RWPE1 (cell line): ENCODE data around the gene P4HA3.
A peak's percentile ranks its signal among the peaks of the same experiment; 100 is the strongest.

Experiments used
- CTCF ChIA-PET: fragments of 350-600 bp; sonication (Branson Sonifier 250); formaldehyde crosslinking; extraction: SDS; loops from one replicate; lab custom pipeline; 2021; lab: Yijun Ruan, JAX
- POLR2A ChIA-PET: fragments of 400-600 bp; formaldehyde crosslinking; extraction: SDS; loops from one replicate; lab custom pipeline; 2020; ENCODE audit warnings: antibody characterized with exemption; ENCODE audit not compliant: low non-redundant PET; lab: Yijun Ruan, JAX
- DNase-seq: peaks from one replicate; pipeline ENCODE4 v3.0.0; 2012; ENCODE audit warnings: low spot score
- H3K27ac ChIP-seq: fragments of 450-650 bp; 2 replicates; pipeline ENCODE4 v1.5.1; 2017
- CTCF ChIP-seq: fragments of 450-650 bp; conservative IDR thresholded peaks from 2 replicates; pipeline ENCODE4 v1.5.1; 2017; ENCODE audit warnings: low read depth, mild to moderate bottlenecking

Gene P4HA3

GRCh38 chr11:74278103-74278502 lies 33.3 kb downstream of the P4HA3 start:
- no peak overlapping the region for H3K27ac ChIP-seq
- POLR2A ChIA-PET, result interaction anchor here (0.5 kb wide), 1 partner anchor 302 kb away, joined by 4 read pairs; no protein-coding TSS in a partner anchor
- no peak for TF ChIP-seq CTCF
- DNase-seq, result no peak
- CTCF ChIA-PET, result interaction anchor here (0.5 to 0.6 kb wide), 2 partner anchors 175 to 311 kb away, joined by 3 to 5 read pairs; no protein-coding TSS in a partner anchor

GRCh38 chr11:74276581-74276980 lies 34.9 kb downstream of the P4HA3 start:
- no peak for DNase-seq
- CTCF ChIA-PET, result no interaction called here
- no peak overlapping the region for H3K27ac ChIP-seq
- POLR2A ChIA-PET, result no interaction called here
- TF ChIP-seq CTCF, result no peak

DNA sequence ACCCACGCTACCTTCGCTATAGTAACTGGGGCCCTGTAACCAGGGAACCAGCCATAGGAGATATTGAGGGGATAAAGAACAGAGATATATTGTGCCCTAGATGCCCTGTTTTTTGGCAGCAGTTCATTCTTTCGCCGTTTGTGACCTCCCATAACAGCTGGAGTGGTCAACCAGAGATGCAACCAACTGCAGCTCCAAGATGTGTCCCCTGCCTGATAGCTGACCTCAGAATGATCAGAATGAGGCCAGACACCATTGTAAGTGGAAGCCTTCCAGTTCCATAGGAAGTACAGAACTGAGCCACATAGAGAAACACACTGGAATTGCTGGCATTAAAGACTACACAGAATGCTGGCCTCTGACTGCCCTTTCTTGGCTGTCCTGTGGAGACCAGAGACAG lies 39.2 kb downstream of the P4HA3 start:
- ChIA-PET CTCF (no interaction called here), POLR2A (no interaction called here)
- no peak for DNase-seq
- H3K27ac ChIP-seq, result no peak overlapping the region
- TF ChIP-seq CTCF, result no peak

DNA sequence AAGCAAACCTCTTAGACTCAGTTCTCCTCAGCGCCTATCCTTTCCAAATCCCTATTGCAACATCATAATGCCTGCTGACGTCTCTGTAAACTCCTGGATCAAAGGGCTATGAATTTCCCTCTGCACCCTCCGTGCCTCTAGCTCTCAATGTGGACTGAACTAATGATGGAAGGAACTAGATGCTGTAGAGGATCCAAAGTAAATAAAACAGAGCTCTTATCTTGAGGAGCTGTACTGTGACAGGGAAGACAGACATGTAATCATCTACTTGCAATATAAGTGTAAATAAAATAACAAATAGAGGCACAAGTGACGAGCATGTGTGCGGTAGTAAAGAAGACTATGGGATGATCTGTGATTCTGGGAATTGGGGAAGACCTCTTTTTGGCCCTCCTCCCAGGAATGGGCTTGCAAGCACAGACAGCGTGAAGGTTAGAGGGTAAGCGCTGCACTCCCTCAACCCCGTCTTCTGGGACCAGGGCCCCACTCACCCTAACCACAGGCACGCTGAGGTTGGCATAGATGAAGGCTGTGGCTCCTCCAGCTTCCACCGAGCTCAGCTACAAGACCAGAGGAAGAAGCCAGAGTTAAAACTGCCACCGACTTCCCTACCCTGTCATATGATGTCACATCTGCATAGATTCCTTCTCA lies 42.2 kb downstream of the P4HA3 start:
- H3K27ac ChIP-seq, result no peak overlapping the region
- ChIA-PET POLR2A (interaction anchor here (0.5 kb wide), 1 partner anchor 28 kb away, joined by 4 read pairs; no protein-coding TSS in a partner anchor), CTCF (interaction anchor here (1.3 kb wide), 1 partner anchor 301 kb away, joined by 6 read pairs; no protein-coding TSS in a partner anchor)
- DNase-seq, result no peak
- TF ChIP-seq CTCF, result no peak

GRCh38 chr11:74268456-74268855 lies 43.0 kb downstream of the P4HA3 start:
- POLR2A ChIA-PET, result no interaction called here
- CTCF ChIA-PET, result interaction anchor here (1.0 to 1.3 kb wide), 2 partner anchors 181 to 302 kb away, joined by 3 to 6 read pairs; no protein-coding TSS in a partner anchor
- no peak overlapping the region for H3K27ac ChIP-seq
- DNase-seq, result peak; percentile 52
- no peak for TF ChIP-seq CTCF

- no peak for TF ChIP-seq CTCF
- ChIA-PET POLR2A (no interaction called here), CTCF (interaction anchor here (0.6 kb wide), 1 partner anchor 267 kb away, joined by 3 read pairs; no protein-coding TSS in a partner anchor)
- no peak overlapping the region for H3K27ac ChIP-seq
- no peak for DNase-seq
Observed at GRCh38 chr11:74267014-74267413, 44.4 kb downstream of the P4HA3 start.
